ENCODE results near the gene AMDHD2. TPM values are rescaled to one million over a fixed set of nuclear protein-coding genes. Genes with fewer than 3 reads are reported as not detected.

Gene AMDHD2
- total and polyA plus RNA-seq, 7 donors = 5.4 to 12.6 (median 9.4) TPM

- no peaks in the 10 kb centered on the region for H3K9me3 ChIP-seq
- TF ChIP-seq, protein P1, sequence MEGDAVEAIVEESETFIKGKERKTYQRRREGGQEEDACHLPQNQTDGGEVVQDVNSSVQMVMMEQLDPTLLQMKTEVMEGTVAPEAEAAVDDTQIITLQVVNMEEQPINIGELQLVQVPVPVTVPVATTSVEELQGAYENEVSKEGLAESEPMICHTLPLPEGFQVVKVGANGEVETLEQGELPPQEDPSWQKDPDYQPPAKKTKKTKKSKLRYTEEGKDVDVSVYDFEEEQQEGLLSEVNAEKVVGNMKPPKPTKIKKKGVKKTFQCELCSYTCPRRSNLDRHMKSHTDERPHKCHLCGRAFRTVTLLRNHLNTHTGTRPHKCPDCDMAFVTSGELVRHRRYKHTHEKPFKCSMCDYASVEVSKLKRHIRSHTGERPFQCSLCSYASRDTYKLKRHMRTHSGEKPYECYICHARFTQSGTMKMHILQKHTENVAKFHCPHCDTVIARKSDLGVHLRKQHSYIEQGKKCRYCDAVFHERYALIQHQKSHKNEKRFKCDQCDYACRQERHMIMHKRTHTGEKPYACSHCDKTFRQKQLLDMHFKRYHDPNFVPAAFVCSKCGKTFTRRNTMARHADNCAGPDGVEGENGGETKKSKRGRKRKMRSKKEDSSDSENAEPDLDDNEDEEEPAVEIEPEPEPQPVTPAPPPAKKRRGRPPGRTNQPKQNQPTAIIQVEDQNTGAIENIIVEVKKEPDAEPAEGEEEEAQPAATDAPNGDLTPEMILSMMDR (IDR thresholded peaks at IDR 0.05) = no peak
- no peak overlapping the region for H3K27ac ChIP-seq
- H3K4me3 ChIP-seq = no peak overlapping the region
- peaks cover 0 to 13% of the 10 kb centered on the region in 2 donors for H3K36me3 ChIP-seq (ENCODE audit: insufficient read depth in 1 of 2, low read depth in 1 of 2)
- no peak for DNase-seq
- no peaks in the 10 kb centered on the region for H3K27me3 ChIP-seq (ENCODE audit: insufficient read depth in 3 of 3, low read length in 2 of 3)
- ATAC-seq = no peak
- 82 to 85% (median 84%) methylated on average over 20 of the region's 20 CpGs for WGBS, 3 donors
- H3K4me1 ChIP-seq = peaks cover 36% of the 10 kb centered on the region
- intact Hi-C loops (cut with DNase I) = loop anchor here (1.0 to 5.0 kb wide), 4 partner anchors 73 to 308 kb away; partner anchors contain the start of genes ABCA3 (in 2 of the 2) and CCNF (in 1 of the 2)
These were observed 19.7 kb upstream of the AMDHD2 start for GRCh38 chr16:2500430-2500917.

DNA sequence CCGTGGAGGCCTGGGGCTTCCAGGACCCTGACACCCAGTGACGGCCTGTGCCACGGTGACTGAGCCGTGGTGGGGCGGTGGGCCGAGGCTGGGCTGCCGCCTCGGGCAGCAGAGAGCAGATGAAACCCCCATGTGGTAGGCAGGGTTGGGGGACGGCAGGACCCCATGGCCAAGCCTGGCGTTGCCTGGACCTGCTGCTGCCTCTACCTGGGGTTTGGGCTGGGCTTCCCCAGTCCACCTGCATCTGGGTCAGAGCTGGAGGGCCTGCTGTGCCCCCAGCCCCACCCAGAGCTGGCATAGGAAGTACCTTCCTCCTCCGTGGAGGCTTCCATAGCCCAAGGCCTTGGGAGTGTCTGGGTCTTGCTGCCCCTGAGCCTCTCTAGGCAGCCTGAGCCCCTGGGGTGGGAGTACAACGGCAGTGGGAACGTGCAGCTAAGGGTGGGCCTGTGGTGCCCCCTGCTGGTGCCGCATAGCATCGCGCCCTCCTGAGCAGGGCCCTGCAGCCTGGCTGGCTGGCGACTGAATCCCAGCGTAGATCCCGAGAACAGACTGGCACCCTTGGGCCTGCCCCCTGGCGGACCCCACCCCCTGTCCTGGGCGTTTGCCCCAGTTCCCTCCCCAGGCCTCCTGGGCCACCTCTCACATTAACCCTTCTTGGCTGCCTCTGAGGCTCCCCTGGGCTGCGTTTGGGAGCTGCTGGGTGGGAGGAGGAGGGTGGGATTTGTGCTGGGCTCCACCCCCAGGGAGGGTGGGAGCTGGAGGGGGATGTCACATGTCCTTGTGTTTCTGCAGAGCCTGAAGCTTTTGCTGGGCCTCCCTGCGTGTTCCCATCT lies 19.0 kb upstream of the AMDHD2 start:
- TF ChIP-seq, protein P1 (IDR thresholded peaks at IDR 0.05) = peak; percentile 98
- Histone ChIP-seq H3K27me3 (ENCODE audit: insufficient read depth in 3 of 3, low read length in 2 of 3) (no peaks in the 10 kb centered on the region), H3K4me1 (peaks cover 36% of the 10 kb centered on the region), H3K27ac (no peak overlapping the region), H3K4me3 (peak overlapping the region; percentile 34), H3K9me3 (no peaks in the 10 kb centered on the region), H3K36me3 (ENCODE audit: insufficient read depth in 1 of 2, low read depth in 1 of 2) (peaks cover 0 to 12% of the 10 kb centered on the region in 2 donors)
- ATAC-seq (peak; percentile 84 to 90 (median 86)), DNase-seq (peak; percentile 82 to 90)
- intact Hi-C loops (cut with DNase I) = loop anchor here (1.0 to 5.0 kb wide), 4 partner anchors 74 to 309 kb away; partner anchors contain the start of genes ABCA3 (in 2 of the 2) and CCNF (in 1 of the 2)
- 41 to 49% (median 41%) methylated on average over 22 to 23 of the region's 23 CpGs for WGBS, 3 donors

DNA sequence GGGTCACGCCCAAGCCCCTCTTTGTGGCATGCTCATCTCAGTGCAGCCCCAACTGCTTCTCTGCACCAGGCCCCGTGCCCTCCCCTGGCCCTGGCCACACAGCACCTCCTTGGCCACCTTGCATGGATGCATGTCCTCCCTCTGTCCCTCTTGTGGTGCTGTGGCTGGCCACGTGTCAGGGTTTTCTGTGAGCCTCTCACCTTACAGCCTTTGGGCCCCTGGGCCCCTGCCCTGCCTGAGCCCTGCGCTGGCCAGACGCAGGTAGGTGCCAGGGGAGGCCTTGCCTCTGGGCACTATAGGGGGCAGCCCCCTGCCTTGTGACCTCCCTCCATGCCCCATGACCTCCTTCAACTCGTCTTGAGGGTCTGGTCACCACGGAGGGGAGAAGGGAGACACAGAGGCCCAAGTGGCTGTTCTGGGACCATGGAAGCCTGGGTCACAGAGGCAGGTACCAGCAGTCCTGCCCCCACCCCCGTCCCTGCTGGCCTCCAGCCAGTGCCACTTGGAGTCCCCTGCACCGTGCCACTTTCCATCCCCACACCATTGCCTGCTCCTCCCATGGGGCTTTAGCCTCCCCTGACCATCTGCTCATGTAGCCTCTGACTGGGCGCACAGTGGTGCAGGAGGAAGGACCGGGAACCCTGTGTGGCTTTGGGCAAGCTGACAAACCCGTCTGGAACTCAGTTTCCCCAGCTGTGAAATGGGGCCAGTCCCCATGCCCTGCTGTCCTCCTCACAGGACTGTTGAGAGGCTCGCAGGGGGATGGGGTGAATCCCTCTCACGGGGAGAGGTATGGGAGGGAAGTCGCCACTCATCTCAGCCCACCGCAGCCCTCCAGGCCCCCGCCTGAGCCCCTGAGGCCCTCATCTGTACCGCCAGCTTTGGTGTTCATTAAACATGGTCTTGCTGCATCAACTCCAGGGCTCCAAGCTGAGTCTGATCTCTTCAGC lies 17.9 kb upstream of the AMDHD2 start:
- intact Hi-C loops (cut with DNase I) = loop anchor here (5.0 kb wide), 3 partner anchors 75 to 310 kb away; partner anchors contain the start of genes ABCA3 (in 1 of the 2) and CCNF (in 1 of the 2)
- Histone ChIP-seq H3K36me3 (ENCODE audit: insufficient read depth in 1 of 2, low read depth in 1 of 2) (peaks cover 0 to 5% of the 10 kb centered on the region in 2 donors), H3K27ac (no peak overlapping the region), H3K4me3 (no peak overlapping the region), H3K4me1 (peaks cover 32% of the 10 kb centered on the region), H3K27me3 (ENCODE audit: insufficient read depth in 3 of 3, low read length in 2 of 3) (no peaks in the 10 kb centered on the region), H3K9me3 (no peaks in the 10 kb centered on the region)
- no peak for DNase-seq
- TF ChIP-seq, protein P1 (IDR thresholded peaks at IDR 0.05) = no peak
- 70 to 81% (median 70%) methylated on average over 17 to 18 of the region's 18 CpGs for WGBS, 3 donors
- no peak for ATAC-seq

GRCh38 chr16:2505695-2506094 lies 14.5 kb upstream of the AMDHD2 start:
- 87 to 89% (median 88%) methylated on average over 14 of the region's 14 CpGs for WGBS, 3 donors
- Histone ChIP-seq H3K27ac (no peak overlapping the region), H3K36me3 (ENCODE audit: insufficient read depth in 1 of 2, low read depth in 1 of 2) (no peaks in the 10 kb centered on the region), H3K4me3 (no peak overlapping the region), H3K4me1 (peaks cover 8% of the 10 kb centered on the region), H3K9me3 (no peaks in the 10 kb centered on the region), H3K27me3 (ENCODE audit: insufficient read depth in 3 of 3, low read length in 2 of 3) (no peaks in the 10 kb centered on the region)
- DNase-seq (no peak), ATAC-seq (no peak)
- TF ChIP-seq, protein P1 (IDR thresholded peaks at IDR 0.05) = no peak
- intact Hi-C loops (cut with DNase I) = no loop called here

All from psoas muscle (tissue), 8 donors.